Heart left ventricle (tissue), 13 donors: ENCODE measurements around the gene CNTFR.

Experiments used
- CTCF ChIP-seq, 12 donors: fragments of 200-600 bp; sonication (generic) in 4 of 12; IDR thresholded peaks; one replicate each; pipeline versions ENCODE4 v1.5.0 to v1.8.0; 2018 to 2022; ENCODE audit warnings: antibody characterized with exemption in 12 of 12, mild to moderate bottlenecking in 5 of 12
- POLR2A ChIP-seq, 2 donors: fragments of 450-650 bp; IDR thresholded peaks; one replicate each; pipeline ENCODE4 v1.6.1; 2017; ENCODE audit warnings: antibody characterized with exemption in 2 of 2, mild to moderate bottlenecking in 2 of 2, moderate library complexity in 2 of 2
- donor health status: ischemic (EF 13 %, LVEDD 7.1; RV severe dilation, severe dysfunction).
- donor health status: DM: no; HTN: yes; CAD: no.
- donor health status: DM: no; HTN: no; CAD: no.
- donor health status: ischemic (EF 25% LVEDD 6.9; RV normal size, moderate dysfunction).
- donor health status: ischemic (EF 25% LVEDD 5.7; RV mildly dilated, moderate dysfunction).
- donor health status: ischemic (EF 35%, LVEDD 5.7; RV mildly dilated, moderate dysfunction).
- donor health status: nonischemic (EF 11% LVEDD 7.7; RV severe dilation, severe dysfunction).
- donor health status: DM: yes; HTN: yes; CAD: no.
- donor health status: PGD.
- donor health status: ischemic (EF 29% LVEDD 5.4; RV normal size, mild dysfunction).
- donor health status: nonischemic (EF 23%, LVEDD 6.1; RV moderate dilation, normal function).

DNA sequence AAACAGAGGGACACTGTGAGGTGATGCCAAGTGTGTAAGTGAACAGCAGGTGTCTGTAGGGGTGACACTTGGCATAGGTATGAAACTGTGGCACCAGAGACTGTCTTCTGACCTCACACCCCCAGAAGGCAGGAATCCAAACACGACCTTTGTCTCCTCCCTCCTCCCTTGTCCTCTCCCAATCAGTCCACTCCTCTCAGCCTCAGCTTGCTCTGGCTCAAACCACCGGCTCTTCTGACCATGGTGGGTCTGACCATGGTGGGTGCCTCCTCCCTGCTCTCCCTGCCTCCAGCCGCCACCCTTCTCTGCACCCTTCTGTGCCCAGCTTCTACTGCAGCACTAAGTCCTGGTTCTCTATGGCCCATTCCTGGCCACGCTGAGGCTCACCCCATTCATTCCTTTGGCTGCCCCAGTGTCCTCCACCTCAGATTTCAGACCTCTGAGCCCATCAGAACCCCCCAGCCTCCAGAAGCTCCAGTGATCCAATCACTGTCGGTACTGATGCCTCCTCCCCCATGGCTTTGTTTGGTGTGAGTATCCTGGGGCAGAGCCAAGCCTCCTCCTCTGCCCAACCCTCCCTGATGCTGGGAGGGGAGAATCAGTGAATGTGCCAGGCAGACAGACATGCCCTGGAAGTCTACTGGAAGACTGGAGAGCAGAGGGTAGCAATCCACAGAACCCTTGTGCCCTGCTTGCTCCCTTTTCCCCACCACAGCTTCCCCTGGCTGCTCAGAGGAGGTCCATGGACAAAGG lies 41.1 kb upstream of the CNTFR start:
- TF ChIP-seq CTCF (IDR thresholded peaks at IDR 0.05) (no peak), POLR2A (IDR thresholded peaks at IDR 0.05) (no peak)
